Measurements from ENCODE around the gene MED17.

Gene MED17

GRCh38 chr11:93849201-93849600 is 65.1 kb downstream of the MED17 start:
- no peak overlapping the region for H3K4me3 ChIP-seq (ENCODE audit: low read depth, low read length)
- no peak for TF ChIP-seq CTCF (conservative IDR thresholded peaks at IDR 0.05; ENCODE audit: low read depth, low read length)
- no peak for DNase-seq (ENCODE audit: low read depth)

- peak overlapping the region; percentile 50 for H3K4me3 ChIP-seq (ENCODE audit: low read depth, low read length)
- peak; percentile 30 for DNase-seq (ENCODE audit: low read depth)
- no peak for TF ChIP-seq CTCF (conservative IDR thresholded peaks at IDR 0.05; ENCODE audit: low read depth, low read length)
Observed at GRCh38 chr11:93849751-93850593, 65.9 kb downstream of the MED17 start.

- no peak for TF ChIP-seq CTCF (conservative IDR thresholded peaks at IDR 0.05; ENCODE audit: low read depth, low read length)
- H3K4me3 ChIP-seq (ENCODE audit: low read depth, low read length), result peak within 1 kb of the TSS; percentile 50
- DNase-seq (ENCODE audit: low read depth), result no peak
Observed at GRCh38 chr11:93850594-93851018, 66.5 kb downstream of the MED17 start, which contains the start of gene VSTM5. Gene VSTM5, minus strand, starts transcription at chr11:93850618. Its CDS starts 116 bp downstream, at chr11:93850502.

- H3K4me3 ChIP-seq (ENCODE audit: low read depth, low read length), result no peak overlapping the region
- DNase-seq (ENCODE audit: low read depth), result no peak
- TF ChIP-seq CTCF (conservative IDR thresholded peaks at IDR 0.05; ENCODE audit: low read depth, low read length), result no peak
Observed at GRCh38 chr11:93852242-93852641, 68.2 kb downstream of the MED17 start.

- peak; percentile 40 for DNase-seq (ENCODE audit: low read depth)
- H3K4me3 ChIP-seq (ENCODE audit: low read depth, low read length), result no peak overlapping the region
- no peak for TF ChIP-seq CTCF (conservative IDR thresholded peaks at IDR 0.05; ENCODE audit: low read depth, low read length)
Observed at GRCh38 chr11:93857413-93858120, 73.5 kb downstream of the MED17 start.

- H3K4me3 ChIP-seq (ENCODE audit: low read depth, low read length), result no peak overlapping the region
- DNase-seq (ENCODE audit: low read depth), result no peak
- TF ChIP-seq CTCF (conservative IDR thresholded peaks at IDR 0.05; ENCODE audit: low read depth, low read length), result no peak
Observed at GRCh38 chr11:93858121-93858775, 74.2 kb downstream of the MED17 start.

All from choroid plexus epithelial cell (primary cell).